ENCODE measurements around the gene RAB13.
"Not testable (repeated sequence)": the region's sequence is repeated elsewhere in the genome, so short reads cannot be mapped to it uniquely, and the experiment has no call there.

The RAB13 gene

DNA sequence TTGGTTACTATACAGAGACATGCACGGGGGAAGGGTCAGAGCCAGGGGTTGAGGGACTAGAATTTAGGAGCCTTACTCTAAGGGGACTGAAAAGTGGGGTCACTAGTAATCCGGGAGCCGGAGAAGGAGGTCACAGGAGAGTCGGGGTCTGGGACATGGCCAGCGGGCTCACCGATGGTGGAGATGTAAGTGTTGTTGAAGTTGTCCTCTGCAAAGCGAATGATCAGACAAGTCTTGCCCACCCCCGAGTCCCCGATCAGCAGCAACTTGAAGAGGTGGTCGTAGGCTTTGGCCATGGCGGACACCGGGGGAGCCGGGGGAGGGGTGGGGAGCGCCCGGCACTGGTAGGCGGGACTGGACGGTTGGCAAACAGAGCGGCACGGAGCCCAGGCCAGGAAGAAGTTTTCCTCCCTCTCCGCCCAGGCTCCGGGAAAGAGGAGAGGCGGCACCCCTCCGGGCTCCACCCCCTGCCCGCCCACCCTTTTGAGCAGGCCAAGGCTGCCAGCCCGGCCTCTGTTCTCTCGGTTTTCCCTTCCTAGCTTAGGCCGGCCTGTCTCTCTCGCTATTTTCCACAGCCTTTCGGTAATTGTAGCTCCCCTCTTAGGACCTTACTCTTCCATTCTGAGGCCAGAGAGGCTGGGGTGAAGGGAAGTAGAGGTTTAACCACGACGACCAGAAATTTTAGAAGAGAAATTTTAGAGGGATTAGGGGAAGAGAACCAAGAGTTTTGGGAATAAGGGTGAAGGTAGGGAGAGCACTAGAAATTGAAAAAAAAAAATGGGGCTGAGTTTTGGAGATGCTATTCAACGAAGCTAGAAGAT lies at the start of gene RAB13:
TSS of gene RAB13 (minus strand) at position 399 of the 821 bp plus-strand sequence. CDS start at position 296, 103 bp downstream.
- DNase-seq (ENCODE audit: low spot score), result peak; percentile 54

DNA sequence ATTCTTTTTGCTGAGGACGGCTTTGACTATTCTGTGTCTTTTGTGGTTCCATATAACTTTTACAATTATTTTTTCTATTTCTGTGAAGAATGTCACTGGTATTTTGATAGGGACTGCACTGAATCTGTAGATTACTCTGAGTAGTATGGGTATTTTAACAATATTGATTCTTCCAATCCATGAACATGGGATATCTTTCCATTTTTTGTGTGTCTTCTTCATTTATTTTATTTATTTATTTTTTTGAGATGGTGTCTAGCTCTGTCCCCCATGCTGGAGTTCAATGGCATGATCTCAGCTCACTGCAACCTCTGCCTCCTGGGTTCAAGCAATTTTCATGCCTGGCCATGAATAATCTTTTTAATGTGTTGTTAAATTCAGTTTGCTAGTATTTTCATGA lies 47.6 kb upstream of the RAB13 start:
- DNase-seq (ENCODE audit: low spot score), result not testable (repeated sequence)

GRCh38 chr1:154019940-154020339 lies 33.8 kb upstream of the RAB13 start:
- no peak for DNase-seq (ENCODE audit: low spot score)

DNA sequence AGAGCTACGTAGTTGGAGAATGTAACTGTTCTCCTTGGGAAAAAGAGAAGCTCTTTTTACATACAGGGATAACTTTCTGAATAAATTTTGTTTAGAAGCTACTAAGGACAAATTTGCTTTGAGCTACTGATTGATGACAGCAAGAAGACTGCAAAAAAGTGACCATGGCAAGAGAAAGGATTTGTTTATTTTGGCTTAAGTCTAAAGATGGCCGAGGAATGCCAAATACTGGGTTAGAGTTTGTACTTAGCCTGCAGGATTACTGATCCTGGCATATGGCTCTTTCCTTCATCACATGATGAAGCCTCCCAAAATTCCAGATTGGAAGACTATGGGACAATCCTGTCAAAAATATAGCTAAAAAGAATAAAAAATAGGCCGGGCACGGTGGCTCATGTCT lies 33.1 kb upstream of the RAB13 start:
- no peak for DNase-seq (ENCODE audit: low spot score)

DNA sequence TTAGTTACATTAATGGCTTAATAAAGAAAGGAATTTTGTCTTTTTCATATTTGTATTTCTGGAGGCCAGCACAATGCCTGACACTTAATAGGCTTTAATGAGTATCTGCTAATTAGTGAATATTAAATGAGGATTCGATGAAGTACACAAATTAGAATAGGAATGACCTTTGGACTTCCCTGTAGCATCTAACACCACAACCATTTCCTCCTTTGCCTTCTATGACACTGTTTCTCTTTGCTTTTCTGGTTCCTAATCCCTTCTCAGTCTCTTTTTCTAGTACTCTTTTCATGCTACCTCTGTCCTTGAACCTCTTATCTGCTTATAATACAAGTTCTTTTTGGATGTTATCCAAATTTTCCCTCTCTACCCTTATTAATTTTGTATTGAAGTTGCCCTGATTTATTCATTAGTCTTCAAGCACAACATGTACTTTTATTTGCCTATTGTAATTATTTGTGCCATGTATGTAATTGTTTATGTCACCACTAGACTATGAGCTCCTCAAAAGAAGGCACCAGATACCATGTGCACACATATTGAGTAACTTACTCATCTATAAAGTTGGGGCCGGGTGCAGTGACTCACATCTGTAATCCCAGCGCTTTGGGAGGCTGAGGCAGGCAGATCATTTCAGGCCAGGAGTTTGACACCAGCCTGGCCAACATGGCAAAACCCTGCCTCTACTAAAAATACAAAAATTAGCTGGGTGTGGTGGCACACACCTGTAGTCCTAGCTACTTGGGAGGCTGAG lies 28.2 kb upstream of the RAB13 start:
- no peak for DNase-seq (ENCODE audit: low spot score)

DNA sequence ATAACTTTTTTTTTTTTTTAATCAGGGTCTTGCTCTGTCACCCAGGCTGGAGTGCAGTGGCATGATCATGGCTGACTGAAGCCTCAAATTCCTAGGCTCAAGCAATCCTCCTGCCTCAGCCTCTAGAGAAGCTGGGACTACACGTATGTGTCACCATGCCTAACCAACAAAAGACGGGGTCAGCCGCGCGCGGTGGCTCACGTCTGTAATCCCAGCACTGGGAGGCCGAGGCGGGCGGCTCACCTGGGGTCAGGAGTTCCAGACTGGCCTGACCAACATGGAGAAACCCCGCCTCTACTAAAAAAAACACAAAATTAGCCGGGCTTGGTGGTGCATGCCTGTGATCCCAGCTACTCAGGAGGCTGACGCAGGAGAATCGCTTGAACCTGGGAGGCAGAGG lies 26.4 kb upstream of the RAB13 start:
- DNase-seq (ENCODE audit: low spot score), result not testable (repeated sequence)

GRCh38 chr1:154012129-154012528 lies 26.0 kb upstream of the RAB13 start:
- no peak for DNase-seq (ENCODE audit: low spot score)

GRCh38 chr1:154006136-154006535 lies 20.0 kb upstream of the RAB13 start:
- DNase-seq (ENCODE audit: low spot score), result no peak

- DNase-seq (ENCODE audit: low spot score), result no peak
Observed at GRCh38 chr1:154000420-154000819, 14.3 kb upstream of the RAB13 start.

DNA sequence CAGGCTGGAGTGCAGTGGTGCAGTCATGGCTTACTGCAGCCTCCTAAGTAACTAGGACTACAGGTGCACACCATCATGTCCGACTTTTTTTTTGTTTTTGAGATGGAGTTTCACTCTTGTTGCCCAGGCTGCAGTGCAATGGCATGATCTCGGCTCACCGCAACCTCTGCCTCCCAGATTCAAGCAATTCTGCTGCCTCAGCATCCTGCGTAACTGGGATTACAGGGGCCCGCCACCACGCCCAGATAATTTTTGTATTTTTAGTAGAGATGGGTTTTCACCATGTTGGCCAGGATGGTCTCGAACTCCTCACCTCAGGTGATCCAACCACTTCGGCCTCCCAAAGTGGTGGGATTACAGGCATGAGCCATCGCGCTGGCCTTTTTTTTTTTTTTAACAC lies 10.7 kb upstream of the RAB13 start:
- DNase-seq (ENCODE audit: low spot score), result not testable (repeated sequence)

DNA sequence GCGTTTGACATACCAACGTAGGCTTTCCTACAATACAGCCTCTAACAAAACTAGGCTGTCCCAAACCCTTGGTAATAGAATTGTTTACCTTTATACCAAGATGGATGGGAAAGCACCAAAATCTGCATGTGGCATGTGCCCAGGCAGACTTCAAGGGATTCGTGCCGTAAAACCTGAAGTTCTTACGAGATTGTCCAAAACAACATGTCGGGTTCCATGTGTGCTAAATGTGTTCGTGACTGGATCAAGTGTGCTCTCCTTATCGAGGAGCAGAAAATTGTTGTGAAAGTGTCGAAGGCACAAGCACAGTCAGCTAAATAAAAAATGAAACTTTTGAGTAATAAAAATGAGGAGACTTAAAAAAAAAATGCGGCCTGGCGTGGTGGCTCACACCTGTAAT lies 9.5 kb upstream of the RAB13 start:
- DNase-seq (ENCODE audit: low spot score), result no peak

DNA sequence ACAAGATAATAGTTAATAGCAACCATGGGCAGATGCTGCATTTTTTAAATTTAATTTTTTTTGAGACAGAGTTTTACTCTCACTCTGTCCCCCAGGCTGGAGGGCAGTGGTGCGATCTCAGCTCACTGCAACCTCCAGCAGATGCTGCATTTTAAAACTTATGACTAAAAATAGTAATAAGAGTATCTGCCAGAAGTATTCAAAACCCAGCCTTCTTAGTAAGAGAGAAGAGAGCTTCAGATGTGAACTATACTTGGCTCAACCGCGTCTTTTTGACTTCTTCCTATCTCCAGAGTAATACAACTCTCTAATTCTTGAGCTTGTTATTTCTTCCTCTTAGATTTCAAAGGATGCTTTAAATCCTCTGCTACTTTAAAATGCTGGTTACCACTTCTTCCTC lies 9.1 kb upstream of the RAB13 start:
- DNase-seq (ENCODE audit: low spot score), result no peak

GRCh38 chr1:153991806-153992205 lies 5.7 kb upstream of the RAB13 start:
- no peak for DNase-seq (ENCODE audit: low spot score)

DNA sequence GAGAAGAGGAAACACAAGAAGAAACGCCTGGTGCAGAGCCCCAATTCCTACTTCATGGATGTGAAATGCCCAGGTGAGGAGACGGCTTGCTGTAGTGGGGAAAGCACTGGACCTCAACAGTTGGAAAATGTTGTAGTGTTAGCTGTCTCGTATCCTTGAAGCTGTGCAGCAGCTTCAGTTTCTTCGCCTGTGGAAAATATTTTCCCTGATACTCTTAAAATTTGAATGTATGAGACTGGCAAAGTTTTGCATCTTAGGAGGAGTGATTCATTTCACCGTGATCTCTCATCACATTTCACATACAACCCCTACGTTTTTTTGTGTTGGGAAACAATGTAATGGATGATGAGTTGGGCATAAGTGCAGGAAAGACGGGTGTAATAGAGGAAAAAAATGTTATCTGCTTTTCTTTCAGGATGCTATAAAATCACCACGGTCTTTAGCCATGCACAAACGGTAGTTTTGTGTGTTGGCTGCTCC lies 5.1 kb upstream of the RAB13 start:
- no peak for DNase-seq (ENCODE audit: low spot score)

GRCh38 chr1:153990468-153991150 lies 4.5 kb upstream of the RAB13 start, which contains the start of gene RPS27:
TSS of gene RPS27 (plus strand) at chr1:153990762. CDS start at chr1:153990797, 35 bp downstream.
- DNase-seq (ENCODE audit: low spot score), result peak; percentile 94

DNA sequence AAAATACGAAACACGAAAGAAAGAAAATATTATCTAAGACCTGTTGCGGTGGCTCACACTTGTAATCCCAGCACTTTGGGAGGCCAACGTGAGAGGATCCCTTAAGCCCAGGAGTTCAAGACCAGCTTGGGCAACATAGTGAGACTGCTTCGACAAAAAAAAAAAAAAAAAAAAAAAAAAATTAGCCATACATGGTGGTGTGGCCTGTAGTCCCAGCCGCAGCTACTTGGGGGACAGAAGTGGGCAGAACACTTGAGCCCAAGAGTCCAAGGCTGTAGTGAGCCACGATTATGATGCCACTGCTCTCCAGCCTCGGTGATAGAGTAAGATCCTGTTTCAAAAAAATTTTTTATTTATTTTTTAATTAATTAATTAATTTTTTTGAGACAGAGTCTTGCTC lies 1.5 kb upstream of the RAB13 start:
- DNase-seq (ENCODE audit: low spot score), result no peak

- no peak for DNase-seq (ENCODE audit: low spot score)
Observed at GRCh38 chr1:153985341-153985912, 712 bp downstream of the RAB13 start.

GRCh38 chr1:153984123-153984894 lies 1.8 kb downstream of the RAB13 start:
- DNase-seq (ENCODE audit: low spot score), result no peak

DNA sequence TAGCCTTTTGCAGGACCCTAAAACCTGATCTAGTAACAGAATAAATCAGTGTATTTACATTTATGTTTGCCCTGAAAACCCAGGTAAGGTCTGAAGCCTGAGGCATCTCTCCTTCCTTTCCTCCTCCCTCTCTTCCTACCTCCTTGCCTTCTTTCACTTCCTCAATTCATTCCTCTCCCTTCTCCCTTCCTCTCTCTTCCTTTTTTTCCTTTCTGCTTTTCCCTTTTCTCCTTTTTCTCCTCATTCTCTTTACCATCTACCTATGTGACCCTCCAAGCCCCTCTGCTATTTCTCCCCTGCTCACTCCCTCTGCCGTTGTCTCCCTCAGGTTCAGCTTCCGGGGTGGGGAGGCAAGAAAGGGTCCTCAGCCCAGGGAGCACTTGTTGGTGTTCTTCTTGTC lies 4.4 kb downstream of the RAB13 start:
- not testable (repeated sequence) for DNase-seq (ENCODE audit: low spot score)

DNA sequence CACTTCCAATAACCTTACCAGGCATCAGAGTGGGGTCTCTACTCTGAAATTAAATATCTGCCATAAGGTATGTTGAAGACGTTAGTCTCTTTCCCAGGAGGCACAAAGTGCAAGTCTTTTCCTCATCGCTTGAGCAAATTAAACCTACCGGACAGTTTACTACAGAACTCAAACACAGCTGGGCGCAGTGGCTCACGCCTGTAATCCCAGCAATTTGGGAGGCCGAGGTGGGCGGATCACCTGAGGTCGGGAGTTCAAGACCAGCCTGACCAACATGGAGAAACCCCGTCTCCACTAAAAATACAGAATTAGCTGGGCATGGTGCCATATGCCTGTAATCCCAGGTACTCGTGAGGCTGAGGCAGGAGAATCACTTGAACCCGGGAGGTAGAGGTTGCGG lies 7.0 kb downstream of the RAB13 start:
- DNase-seq (ENCODE audit: low spot score), result not testable (repeated sequence)

DNA sequence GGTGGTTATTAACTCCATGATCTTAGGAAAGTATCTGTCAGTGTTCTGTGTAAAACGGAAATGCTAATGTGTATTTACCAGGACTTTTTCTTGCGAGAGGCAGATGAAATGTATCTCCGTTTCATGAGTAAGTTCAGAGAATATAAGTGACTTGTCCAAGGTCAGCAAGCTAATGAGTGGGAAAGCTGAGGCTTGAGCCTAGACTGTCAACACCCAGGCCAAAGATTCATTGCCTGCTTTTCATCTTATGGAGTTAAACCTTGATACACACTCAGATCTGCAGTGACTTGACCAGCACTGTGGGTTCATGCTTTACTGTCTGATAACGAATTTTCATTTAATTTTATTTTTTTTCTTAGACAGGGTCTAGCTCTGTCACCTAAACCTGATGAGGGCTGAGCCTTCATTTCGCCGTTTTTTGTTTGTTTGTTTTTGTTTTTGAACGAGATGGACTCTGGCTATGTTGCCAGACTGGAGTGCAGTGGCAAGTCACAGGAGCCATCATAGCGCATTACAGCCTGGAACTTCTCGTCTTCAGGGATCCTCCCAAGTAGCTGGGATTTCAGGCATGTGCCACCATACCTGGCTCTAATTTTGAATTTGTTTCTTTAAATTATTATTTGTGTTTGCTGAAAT lies 7.7 kb downstream of the RAB13 start:
- no peak for DNase-seq (ENCODE audit: low spot score)

All from germinal center (tissue), 1 donor.